ENCODE results near the gene PHF20. TPM values are rescaled to one million over a fixed set of nuclear protein-coding genes. Genes with fewer than 3 reads are reported as not detected.

PHF20 gene
- total RNA-seq, 2 experiments from 2014 or later, result 49.1 to 50.5 TPM

- Mint-ChIP-seq H3K27me3 (no peaks in the 10 kb centered on the region), H3K36me3 (peaks cover 4% of the 10 kb centered on the region), H3K4me3 (no peak overlapping the region), H3K27ac (no peak overlapping the region), H3K9me3 (no peaks in the 10 kb centered on the region), H3K4me1 (ENCODE audit: low read depth) (peaks cover 19% of the 10 kb centered on the region)
- POLR2A ChIA-PET, result no interaction called here
- CTCF ChIA-PET, result no interaction called here
- intact Hi-C loops (cut with micrococcal nuclease), result no loop called here
- no peak for DNase-seq
Observed at GRCh38 chr20:35792740-35793139, 20.9 kb downstream of the PHF20 start.

DNA sequence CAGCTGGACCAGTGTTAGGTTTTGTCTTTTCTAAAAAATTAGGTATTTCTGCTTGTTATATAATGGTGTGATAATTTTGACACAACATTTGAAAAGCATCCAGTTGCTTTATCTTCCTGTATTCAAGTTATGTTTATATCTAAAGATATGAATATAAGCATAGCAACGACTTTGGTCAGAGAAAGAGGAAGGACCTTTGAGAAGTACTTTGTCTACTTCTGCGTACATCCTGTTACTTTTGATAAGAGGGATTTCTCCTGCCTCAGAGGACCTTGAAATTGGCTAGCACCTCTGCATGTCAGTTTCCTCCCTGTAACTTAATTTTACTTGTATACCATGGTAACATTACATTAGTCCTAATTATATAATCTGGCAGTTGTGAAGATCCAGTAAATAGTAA, 24.8 kb downstream of the PHF20 start:
- no peak for DNase-seq
- ChIA-PET CTCF (no interaction called here), POLR2A (no interaction called here)
- no peaks in the 10 kb centered on the region for H3K9me3 Mint-ChIP-seq
- intact Hi-C loops (cut with micrococcal nuclease), result no loop called here
- no peaks in the 10 kb centered on the region for H3K27me3 Mint-ChIP-seq
- peaks cover 16% of the 10 kb centered on the region for H3K36me3 Mint-ChIP-seq
- H3K27ac Mint-ChIP-seq, result no peak overlapping the region
- peaks cover 21% of the 10 kb centered on the region for H3K4me1 Mint-ChIP-seq (ENCODE audit: low read depth)
- no peak overlapping the region for H3K4me3 Mint-ChIP-seq

DNA sequence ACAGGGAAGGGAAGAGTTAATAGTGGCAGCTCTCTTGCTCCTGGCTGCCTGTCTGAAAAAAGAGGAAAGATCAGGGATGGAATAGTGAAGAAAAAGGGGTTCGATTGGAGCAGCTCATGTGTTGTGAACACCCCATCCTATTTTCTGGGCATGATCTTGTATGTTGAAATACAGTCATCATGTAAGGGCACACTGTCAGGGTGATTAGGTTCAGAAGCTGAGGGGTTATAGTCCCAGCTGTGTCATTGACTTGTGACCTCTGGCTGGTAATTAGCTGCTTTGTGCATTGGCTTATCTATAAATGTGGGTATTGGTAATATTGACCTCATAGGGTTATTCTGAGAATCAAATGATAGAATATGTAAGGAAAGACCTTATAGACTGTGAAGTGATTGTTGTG, 30.1 kb downstream of the PHF20 start:
- CTCF ChIA-PET, result interaction anchor here (1.1 kb wide), 1 partner anchor 191 kb away, joined by 3 read pairs; no protein-coding TSS in a partner anchor
- H3K4me1 Mint-ChIP-seq (ENCODE audit: low read depth), result peaks cover 9% of the 10 kb centered on the region
- no peak for DNase-seq
- intact Hi-C loops (cut with micrococcal nuclease), result no loop called here
- H3K27ac Mint-ChIP-seq, result no peak overlapping the region
- peaks cover 19% of the 10 kb centered on the region for H3K36me3 Mint-ChIP-seq
- H3K9me3 Mint-ChIP-seq, result no peaks in the 10 kb centered on the region
- POLR2A ChIA-PET, result no interaction called here
- H3K27me3 Mint-ChIP-seq, result no peaks in the 10 kb centered on the region
- H3K4me3 Mint-ChIP-seq, result no peak overlapping the region

DNA sequence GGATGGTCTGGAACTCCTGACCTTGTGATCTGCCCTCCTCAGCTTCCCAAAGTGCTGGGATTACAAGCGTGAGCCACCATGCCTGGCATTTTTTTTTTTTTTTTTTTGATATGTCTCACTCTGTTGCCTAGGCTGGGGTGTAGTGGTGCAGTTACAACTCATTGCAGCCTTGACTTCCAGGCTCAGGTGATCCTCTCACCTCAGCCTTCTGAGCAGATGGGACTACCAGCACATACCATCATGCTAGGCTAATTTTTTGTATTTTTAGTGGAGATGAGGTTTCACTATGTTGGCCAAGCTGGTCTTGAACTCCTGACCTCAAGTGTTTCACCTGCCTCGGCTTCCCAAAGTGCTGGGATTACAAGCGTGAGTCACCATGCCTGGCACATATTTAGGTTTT, 34.3 kb downstream of the PHF20 start:
- Mint-ChIP-seq H3K9me3 (no peaks in the 10 kb centered on the region), H3K27ac (no peak overlapping the region), H3K4me1 (ENCODE audit: low read depth) (peaks cover 9% of the 10 kb centered on the region), H3K36me3 (peaks cover 16% of the 10 kb centered on the region), H3K4me3 (no peak overlapping the region), H3K27me3 (no peaks in the 10 kb centered on the region)
- intact Hi-C loops (cut with micrococcal nuclease), result no loop called here
- DNase-seq, result no peak
- ChIA-PET CTCF (no interaction called here), POLR2A (no interaction called here)

GRCh38 chr20:35807877-35808276, 36.1 kb downstream of the PHF20 start:
- Mint-ChIP-seq H3K27me3 (no peaks in the 10 kb centered on the region), H3K36me3 (peaks cover 12% of the 10 kb centered on the region), H3K4me1 (ENCODE audit: low read depth) (peaks cover 4% of the 10 kb centered on the region), H3K27ac (no peak overlapping the region), H3K9me3 (no peaks in the 10 kb centered on the region), H3K4me3 (no peak overlapping the region)
- POLR2A ChIA-PET, result no interaction called here
- no peak for DNase-seq
- CTCF ChIA-PET, result no interaction called here
- intact Hi-C loops (cut with micrococcal nuclease), result no loop called here

GRCh38 chr20:35820715-35821114, 48.9 kb downstream of the PHF20 start:
- CTCF ChIA-PET, result no interaction called here
- no peak for DNase-seq
- Mint-ChIP-seq H3K9me3 (no peaks in the 10 kb centered on the region), H3K4me1 (ENCODE audit: low read depth) (peaks cover 28% of the 10 kb centered on the region), H3K27ac (peak overlapping the region; percentile 1), H3K36me3 (peaks cover 19% of the 10 kb centered on the region), H3K27me3 (no peaks in the 10 kb centered on the region), H3K4me3 (no peak overlapping the region)
- intact Hi-C loops (cut with micrococcal nuclease), result no loop called here
- POLR2A ChIA-PET, result no interaction called here

DNA sequence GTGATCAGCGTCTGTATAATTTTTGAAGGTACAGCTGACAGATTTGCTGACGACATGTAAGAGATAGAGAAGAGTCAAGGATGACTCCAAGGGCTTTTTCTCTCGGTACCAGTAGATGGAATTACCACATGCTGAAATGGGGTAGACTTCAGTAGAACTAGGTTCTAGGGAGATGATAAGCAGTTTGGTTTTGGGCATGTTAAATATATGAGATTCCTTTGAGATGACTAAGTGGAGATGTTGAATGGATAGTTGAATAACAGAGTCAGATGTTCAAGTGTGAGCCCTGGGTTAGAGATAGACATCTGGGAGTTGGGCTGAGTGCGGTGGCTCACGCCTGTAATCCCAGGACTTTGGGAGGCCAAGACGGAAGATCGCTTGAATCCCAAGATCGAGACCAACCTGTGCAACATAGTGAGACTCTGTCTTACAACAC, 50.0 kb downstream of the PHF20 start:
- no peaks in the 10 kb centered on the region for H3K9me3 Mint-ChIP-seq
- intact Hi-C loops (cut with micrococcal nuclease), result no loop called here
- ChIA-PET POLR2A (no interaction called here), CTCF (no interaction called here)
- peaks cover 33% of the 10 kb centered on the region for H3K4me1 Mint-ChIP-seq (ENCODE audit: low read depth)
- peaks cover 19% of the 10 kb centered on the region for H3K36me3 Mint-ChIP-seq
- H3K27me3 Mint-ChIP-seq, result no peaks in the 10 kb centered on the region
- H3K27ac Mint-ChIP-seq, result no peak overlapping the region
- no peak overlapping the region for H3K4me3 Mint-ChIP-seq
- DNase-seq, result no peak

GRCh38 chr20:35823147-35823546, 51.3 kb downstream of the PHF20 start:
- no peaks in the 10 kb centered on the region for H3K27me3 Mint-ChIP-seq
- CTCF ChIA-PET, result no interaction called here
- no peak overlapping the region for H3K4me3 Mint-ChIP-seq
- no peaks in the 10 kb centered on the region for H3K9me3 Mint-ChIP-seq
- no peak for DNase-seq
- H3K4me1 Mint-ChIP-seq (ENCODE audit: low read depth), result peaks cover 33% of the 10 kb centered on the region
- POLR2A ChIA-PET, result interaction anchor here (0.6 kb wide), 2 partner anchors 191 to 1841 kb away, joined by 3 to 6 read pairs; no protein-coding TSS in a partner anchor
- peaks cover 19% of the 10 kb centered on the region for H3K36me3 Mint-ChIP-seq
- H3K27ac Mint-ChIP-seq, result no peak overlapping the region
- intact Hi-C loops (cut with micrococcal nuclease), result no loop called here

DNA sequence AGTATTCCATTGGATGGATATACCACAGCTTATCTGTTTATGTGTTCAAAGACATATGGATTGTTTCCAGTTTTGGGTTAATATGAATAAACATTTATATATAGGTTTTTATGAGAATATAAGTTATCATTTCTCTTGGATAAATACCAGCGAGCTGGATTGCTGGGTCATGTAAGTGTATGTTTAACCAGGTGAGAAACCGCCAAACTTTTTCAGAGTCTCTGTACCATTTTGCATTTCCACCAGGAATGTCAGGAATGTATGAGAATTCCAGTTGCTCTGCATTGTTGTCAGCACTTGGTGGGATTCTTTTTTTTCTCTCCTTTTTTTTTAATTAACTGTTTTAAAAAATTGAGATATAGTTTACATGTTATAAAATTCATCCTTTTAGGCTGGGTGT, 52.1 kb downstream of the PHF20 start:
- intact Hi-C loops (cut with micrococcal nuclease), result no loop called here
- no peaks in the 10 kb centered on the region for H3K27me3 Mint-ChIP-seq
- no peak for DNase-seq
- H3K36me3 Mint-ChIP-seq, result peaks cover 19% of the 10 kb centered on the region
- no peak overlapping the region for H3K27ac Mint-ChIP-seq
- no peaks in the 10 kb centered on the region for H3K9me3 Mint-ChIP-seq
- ChIA-PET POLR2A (interaction anchor here (0.6 kb wide), 2 partner anchors 192 to 1840 kb away, joined by 3 to 6 read pairs; no protein-coding TSS in a partner anchor), CTCF (no interaction called here)
- H3K4me3 Mint-ChIP-seq, result no peak overlapping the region
- H3K4me1 Mint-ChIP-seq (ENCODE audit: low read depth), result peaks cover 27% of the 10 kb centered on the region

GRCh38 chr20:35826397-35826998, 54.7 kb downstream of the PHF20 start:
- DNase-seq, result no peak
- Mint-ChIP-seq H3K4me3 (no peak overlapping the region), H3K9me3 (peaks cover 6% of the 10 kb centered on the region), H3K27me3 (no peaks in the 10 kb centered on the region), H3K4me1 (ENCODE audit: low read depth) (peaks cover 21% of the 10 kb centered on the region), H3K27ac (no peak overlapping the region), H3K36me3 (peaks cover 24% of the 10 kb centered on the region)
- ChIA-PET POLR2A (no interaction called here), CTCF (no interaction called here)
- intact Hi-C loops (cut with micrococcal nuclease), result no loop called here

DNA sequence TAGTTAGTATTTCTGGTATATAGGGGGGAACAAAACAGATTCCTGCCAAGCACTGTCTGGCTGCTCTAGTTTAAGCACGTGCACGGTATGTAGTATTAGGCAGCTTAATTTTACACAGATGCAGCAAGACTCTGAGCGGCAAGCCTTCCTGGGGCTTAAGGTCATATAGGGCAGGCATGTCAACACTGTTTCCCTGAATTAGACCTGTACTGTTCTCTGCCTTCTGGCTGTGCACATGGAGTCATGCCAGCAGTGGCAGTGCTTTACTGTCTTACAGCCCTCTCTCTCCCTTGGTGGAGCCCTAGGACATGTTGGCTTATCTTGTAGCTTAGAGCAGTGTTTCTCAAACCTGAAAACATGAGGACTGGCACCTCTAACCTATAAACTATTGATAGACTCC, 56.6 kb downstream of the PHF20 start:
- Mint-ChIP-seq H3K4me1 (ENCODE audit: low read depth) (peaks cover 31% of the 10 kb centered on the region), H3K9me3 (peaks cover 6% of the 10 kb centered on the region), H3K27me3 (no peaks in the 10 kb centered on the region), H3K4me3 (no peak overlapping the region), H3K36me3 (peaks cover 24% of the 10 kb centered on the region), H3K27ac (no peak overlapping the region)
- CTCF ChIA-PET, result no interaction called here
- intact Hi-C loops (cut with micrococcal nuclease), result no loop called here
- DNase-seq, result no peak
- POLR2A ChIA-PET, result no interaction called here

GRCh38 chr20:35828916-35829315, 57.1 kb downstream of the PHF20 start:
- intact Hi-C loops (cut with micrococcal nuclease), result no loop called here
- POLR2A ChIA-PET, result no interaction called here
- H3K4me1 Mint-ChIP-seq (ENCODE audit: low read depth), result peaks cover 31% of the 10 kb centered on the region
- no peak for DNase-seq
- no peak overlapping the region for H3K4me3 Mint-ChIP-seq
- CTCF ChIA-PET, result no interaction called here
- H3K9me3 Mint-ChIP-seq, result peaks cover 6% of the 10 kb centered on the region
- no peak overlapping the region for H3K27ac Mint-ChIP-seq
- peaks cover 21% of the 10 kb centered on the region for H3K36me3 Mint-ChIP-seq
- no peaks in the 10 kb centered on the region for H3K27me3 Mint-ChIP-seq

DNA sequence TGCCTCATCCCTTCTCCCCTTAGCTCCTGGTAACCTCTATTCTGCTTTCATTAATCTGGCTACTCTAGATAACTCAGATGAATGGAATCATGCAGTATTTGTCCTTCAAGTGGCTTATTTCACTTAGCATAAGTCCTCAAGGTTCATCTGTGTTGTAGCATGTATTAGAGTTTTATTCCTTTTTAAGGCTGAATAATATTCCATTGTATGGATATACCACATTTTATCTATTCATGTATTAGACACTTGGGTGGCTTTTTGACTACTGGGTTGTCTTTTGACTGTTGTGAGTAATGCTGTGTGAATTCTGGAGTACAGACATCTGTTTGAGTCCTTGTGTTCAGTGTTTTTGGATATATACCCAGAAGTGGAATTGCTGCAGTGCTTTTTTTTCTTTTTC, 58.4 kb downstream of the PHF20 start:
- intact Hi-C loops (cut with micrococcal nuclease), result no loop called here
- POLR2A ChIA-PET, result interaction anchor here (0.9 kb wide), 1 partner anchor 91 kb away, joined by 4 read pairs; no protein-coding TSS in a partner anchor

More for the DNA sequence above, 58.4 kb downstream of the PHF20 start:
- CTCF ChIA-PET, result no interaction called here
- peaks cover 6% of the 10 kb centered on the region for H3K9me3 Mint-ChIP-seq
- peaks cover 39% of the 10 kb centered on the region for H3K4me1 Mint-ChIP-seq (ENCODE audit: low read depth)
- H3K36me3 Mint-ChIP-seq, result peaks cover 18% of the 10 kb centered on the region
- DNase-seq, result no peak
- H3K27me3 Mint-ChIP-seq, result no peaks in the 10 kb centered on the region
- H3K27ac Mint-ChIP-seq, result no peak overlapping the region
- H3K4me3 Mint-ChIP-seq, result no peak overlapping the region
